ENCODE results near the gene PDE4B. TPM values are rescaled to one million over a fixed set of nuclear protein-coding genes. Genes with fewer than 3 reads are reported as not detected.

PDE4B gene
- total RNA-seq, 2 donors from 2014 or later, result 114 to 132 TPM

DNA sequence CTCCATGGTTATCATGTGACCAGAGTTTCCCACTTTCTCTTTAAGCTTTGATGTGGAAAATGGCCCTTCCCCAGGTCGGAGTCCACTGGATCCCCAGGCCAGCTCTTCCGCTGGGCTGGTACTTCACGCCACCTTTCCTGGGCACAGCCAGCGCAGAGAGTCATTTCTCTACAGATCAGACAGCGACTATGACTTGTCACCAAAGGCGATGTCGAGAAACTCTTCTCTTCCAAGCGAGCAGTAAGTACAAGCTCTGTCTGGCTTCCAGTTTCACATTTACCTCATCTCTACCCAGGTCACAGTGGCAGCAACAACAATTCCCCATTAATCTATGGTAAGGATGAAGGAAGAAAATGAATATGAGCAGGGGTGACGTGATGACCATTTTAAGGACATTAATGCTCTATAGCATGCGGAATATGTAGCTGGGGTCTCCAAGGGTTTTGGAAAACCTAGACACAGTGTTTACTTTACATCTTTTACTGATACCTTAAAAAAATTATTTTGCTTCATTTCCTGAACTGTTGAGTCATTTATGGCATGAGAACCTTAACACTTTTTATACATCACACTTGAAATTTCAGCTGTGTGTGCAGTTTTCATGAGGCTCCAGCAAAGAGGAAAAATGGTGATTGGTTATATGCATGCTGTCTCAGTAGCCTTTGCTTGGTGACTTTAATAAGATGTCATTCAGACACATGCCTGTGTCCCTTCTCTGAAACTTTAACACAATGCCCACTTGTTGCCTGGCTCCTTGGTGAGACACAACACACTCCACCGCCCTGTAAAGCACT is 454.9 kb downstream of the PDE4B start:
- ATAC-seq (peak; percentile 65), DNase-seq (no peak)
- H3K4me1 Mint-ChIP-seq, result peaks cover 35% of the 10 kb centered on the region
- H3K4me3 Mint-ChIP-seq, result peak overlapping the region; percentile 87
- H3K9me3 ChIP-seq (ENCODE audit: control insufficient read depth, low read length, poor library complexity, severe bottlenecking), result no peaks in the 10 kb centered on the region
- H3K36me3 Mint-ChIP-seq (ENCODE audit: low read depth), result no peaks in the 10 kb centered on the region
- no peaks in the 10 kb centered on the region for H3K27me3 Mint-ChIP-seq
- no peak overlapping the region for H3K27ac Mint-ChIP-seq

- Mint-ChIP-seq H3K4me3 (peak overlapping the region; percentile 43), H3K27me3 (no peaks in the 10 kb centered on the region), H3K4me1 (peaks cover 37% of the 10 kb centered on the region), H3K27ac (no peak overlapping the region), H3K36me3 (ENCODE audit: low read depth) (no peaks in the 10 kb centered on the region)
- no peaks in the 10 kb centered on the region for H3K9me3 ChIP-seq (ENCODE audit: control insufficient read depth, low read length, poor library complexity, severe bottlenecking)
- DNase-seq, result no peak
- ATAC-seq, result no peak
Observed at GRCh38 chr1:66248257-66248656, 455.6 kb downstream of the PDE4B start.

DNA sequence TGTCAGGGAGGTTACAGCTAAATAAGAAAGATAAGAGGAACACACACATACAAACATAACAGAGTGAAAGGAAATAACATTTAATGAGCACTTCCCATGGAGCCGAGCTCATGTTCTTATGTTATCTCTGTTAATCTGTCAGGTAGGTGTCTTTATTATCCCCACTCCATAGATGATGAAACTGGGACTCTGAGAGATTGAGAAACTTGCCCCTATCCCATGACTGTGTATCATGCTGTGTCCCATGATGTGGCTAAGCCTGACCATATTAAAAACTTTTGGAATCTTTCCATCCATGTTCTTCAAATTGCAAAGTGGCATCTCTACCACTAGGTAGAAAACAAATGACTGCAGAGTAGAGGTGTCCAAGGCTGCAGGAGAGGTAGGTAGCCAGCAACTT is 456.1 kb downstream of the PDE4B start:
- Mint-ChIP-seq H3K27ac (no peak overlapping the region), H3K4me3 (peak overlapping the region; percentile 43), H3K27me3 (no peaks in the 10 kb centered on the region), H3K4me1 (peaks cover 39% of the 10 kb centered on the region), H3K36me3 (ENCODE audit: low read depth) (no peaks in the 10 kb centered on the region)
- ATAC-seq (no peak), DNase-seq (no peak)
- no peaks in the 10 kb centered on the region for H3K9me3 ChIP-seq (ENCODE audit: control insufficient read depth, low read length, poor library complexity, severe bottlenecking)

DNA sequence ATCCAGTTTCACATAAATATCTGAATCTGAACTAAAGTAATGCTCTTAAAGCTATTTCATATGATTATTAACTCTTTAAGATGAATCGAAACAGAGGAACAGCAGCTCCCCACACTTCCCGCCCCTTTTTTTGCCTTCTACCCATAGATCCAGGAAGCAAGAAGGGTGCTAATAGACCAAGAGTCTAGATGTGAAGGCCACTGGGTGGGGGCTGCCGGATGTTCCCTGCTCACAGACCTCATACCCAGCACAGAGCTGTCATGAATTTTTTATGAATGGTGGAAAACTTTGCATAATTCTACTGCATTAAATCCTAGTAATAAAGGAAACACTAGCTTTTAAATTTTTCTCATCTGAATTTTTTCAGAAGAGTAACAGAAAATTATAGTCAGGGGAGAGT is 457.4 kb downstream of the PDE4B start:
- H3K4me3 Mint-ChIP-seq, result peak overlapping the region; percentile 25
- no peaks in the 10 kb centered on the region for H3K27me3 Mint-ChIP-seq
- DNase-seq, result no peak
- peak overlapping the region; percentile 49 for H3K27ac Mint-ChIP-seq
- no peaks in the 10 kb centered on the region for H3K9me3 ChIP-seq (ENCODE audit: control insufficient read depth, low read length, poor library complexity, severe bottlenecking)
- peaks cover 51% of the 10 kb centered on the region for H3K4me1 Mint-ChIP-seq
- no peak for ATAC-seq
- H3K36me3 Mint-ChIP-seq (ENCODE audit: low read depth), result no peaks in the 10 kb centered on the region

- H3K4me1 Mint-ChIP-seq, result peaks cover 50% of the 10 kb centered on the region
- peaks cover 2% of the 10 kb centered on the region for H3K36me3 Mint-ChIP-seq (ENCODE audit: low read depth)
- DNase-seq (no peak), ATAC-seq (no peak)
- H3K27me3 Mint-ChIP-seq, result no peaks in the 10 kb centered on the region
- H3K4me3 Mint-ChIP-seq, result no peak overlapping the region
- peak overlapping the region; percentile 49 for H3K27ac Mint-ChIP-seq
- no peaks in the 10 kb centered on the region for H3K9me3 ChIP-seq (ENCODE audit: control insufficient read depth, low read length, poor library complexity, severe bottlenecking)
Observed at GRCh38 chr1:66250478-66250877, 457.8 kb downstream of the PDE4B start.

GRCh38 chr1:66251546-66251945 is 458.9 kb downstream of the PDE4B start:
- Mint-ChIP-seq H3K27ac (peak overlapping the region; percentile 93), H3K27me3 (no peaks in the 10 kb centered on the region), H3K36me3 (ENCODE audit: low read depth) (peaks cover 3% of the 10 kb centered on the region), H3K4me1 (peaks cover 41% of the 10 kb centered on the region), H3K4me3 (peak overlapping the region; percentile 52)
- no peaks in the 10 kb centered on the region for H3K9me3 ChIP-seq (ENCODE audit: control insufficient read depth, low read length, poor library complexity, severe bottlenecking)
- DNase-seq, result no peak
- ATAC-seq, result no peak

GRCh38 chr1:66253330-66253921 is 460.7 kb downstream of the PDE4B start:
- H3K4me1 Mint-ChIP-seq, result peaks cover 35% of the 10 kb centered on the region
- H3K36me3 Mint-ChIP-seq (ENCODE audit: low read depth), result peaks cover 3% of the 10 kb centered on the region
- H3K27me3 Mint-ChIP-seq, result no peaks in the 10 kb centered on the region
- no peak overlapping the region for H3K4me3 Mint-ChIP-seq
- no peak overlapping the region for H3K27ac Mint-ChIP-seq
- ATAC-seq (peak; percentile 88), DNase-seq (no peak)
- H3K9me3 ChIP-seq (ENCODE audit: control insufficient read depth, low read length, poor library complexity, severe bottlenecking), result no peaks in the 10 kb centered on the region

- Mint-ChIP-seq H3K27ac (peak overlapping the region; percentile 85), H3K4me3 (no peak overlapping the region), H3K4me1 (peaks cover 31% of the 10 kb centered on the region)
Observed at GRCh38 chr1:66254785-66255184, 462.1 kb downstream of the PDE4B start.

DNA sequence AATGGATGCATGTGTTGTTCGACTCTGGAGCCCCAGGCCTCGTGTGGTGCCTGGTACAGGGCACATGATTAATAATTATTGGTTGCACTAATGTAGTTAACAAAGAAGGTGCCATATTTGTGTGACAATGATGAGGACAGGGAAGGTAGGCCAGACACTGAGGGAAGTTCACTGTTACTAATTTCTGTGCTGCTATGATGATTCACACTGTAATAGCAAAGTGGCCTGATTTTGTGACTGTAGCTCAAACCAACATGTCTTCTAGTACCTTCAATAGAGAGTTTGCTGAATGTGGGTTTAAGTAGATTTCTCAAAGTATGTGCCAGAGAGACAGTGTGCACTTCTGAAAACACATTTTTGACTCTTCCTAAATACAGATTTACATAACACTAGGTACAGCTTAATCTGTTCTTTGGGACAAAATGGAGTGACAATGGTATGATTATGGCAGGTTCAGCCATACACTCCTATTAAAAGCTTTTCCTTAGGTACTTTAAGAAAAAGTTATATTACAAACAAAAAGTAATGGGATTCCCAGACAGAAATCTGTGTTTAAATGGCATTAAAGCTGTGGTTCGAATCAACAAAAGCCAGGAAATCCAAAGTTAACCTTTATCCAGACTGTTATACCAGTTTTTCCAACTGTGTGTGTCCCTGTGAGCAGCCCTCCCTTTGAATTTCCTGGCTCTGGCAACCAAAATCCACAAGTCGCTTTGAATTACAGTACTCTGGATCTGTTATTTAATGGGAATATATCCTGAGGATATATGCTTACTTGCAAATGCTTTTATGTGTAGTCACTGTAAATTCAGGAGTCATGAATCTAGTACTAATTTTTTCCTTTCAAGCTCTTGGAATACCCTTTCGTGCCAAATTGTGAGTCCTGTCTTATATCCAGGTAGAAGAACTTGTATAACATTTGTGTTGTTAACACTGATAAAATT is 464.2 kb downstream of the PDE4B start:
- no peak for DNase-seq
- ATAC-seq, result no peak
- H3K9me3 ChIP-seq (ENCODE audit: control insufficient read depth, low read length, poor library complexity, severe bottlenecking), result no peaks in the 10 kb centered on the region
- peaks cover 3% of the 10 kb centered on the region for H3K36me3 Mint-ChIP-seq (ENCODE audit: low read depth)
- H3K4me1 Mint-ChIP-seq, result peaks cover 37% of the 10 kb centered on the region
- no peak overlapping the region for H3K4me3 Mint-ChIP-seq
- H3K27me3 Mint-ChIP-seq, result no peaks in the 10 kb centered on the region
- H3K27ac Mint-ChIP-seq, result no peak overlapping the region

More at GRCh38 chr1:66254785-66255184, 462.1 kb downstream of the PDE4B start:
- ATAC-seq (no peak), DNase-seq (no peak)
- Mint-ChIP-seq H3K27me3 (no peaks in the 10 kb centered on the region), H3K36me3 (ENCODE audit: low read depth) (peaks cover 3% of the 10 kb centered on the region)
- H3K9me3 ChIP-seq (ENCODE audit: control insufficient read depth, low read length, poor library complexity, severe bottlenecking), result no peaks in the 10 kb centered on the region

DNA sequence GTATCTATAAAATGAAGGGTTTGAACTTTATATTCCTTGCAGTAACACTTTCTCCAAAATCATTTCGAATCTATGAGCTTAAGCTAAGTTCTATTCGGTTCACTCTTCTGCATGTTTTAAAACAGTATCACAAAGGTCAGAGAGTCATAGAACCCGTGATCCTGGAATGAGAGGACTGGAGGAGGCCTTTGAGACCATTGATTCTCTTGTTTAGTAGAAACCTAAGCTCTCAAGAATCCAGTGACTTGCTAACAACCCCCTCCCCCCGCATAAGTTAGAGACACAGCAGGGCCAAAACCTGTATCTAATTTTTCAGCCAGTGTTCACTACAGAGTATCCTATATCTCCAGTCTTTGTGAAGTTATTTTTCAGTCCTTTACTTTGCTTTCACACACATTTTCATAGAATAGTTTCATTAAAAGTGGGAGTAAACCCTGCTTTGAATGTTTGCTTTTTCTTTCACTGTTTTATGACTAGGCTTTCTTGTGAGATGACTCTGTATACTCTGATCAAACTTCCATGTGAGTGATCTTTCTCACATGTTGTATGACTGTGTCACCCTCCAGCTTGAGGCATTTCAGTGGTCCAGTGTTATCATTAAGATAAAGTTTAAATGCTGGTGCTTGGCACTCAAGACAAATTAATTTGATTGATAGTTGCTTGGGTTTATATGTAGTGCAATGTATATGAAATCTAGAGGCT is 465.9 kb downstream of the PDE4B start:
- Mint-ChIP-seq H3K4me1 (peaks cover 31% of the 10 kb centered on the region), H3K27ac (no peak overlapping the region)

DNA sequence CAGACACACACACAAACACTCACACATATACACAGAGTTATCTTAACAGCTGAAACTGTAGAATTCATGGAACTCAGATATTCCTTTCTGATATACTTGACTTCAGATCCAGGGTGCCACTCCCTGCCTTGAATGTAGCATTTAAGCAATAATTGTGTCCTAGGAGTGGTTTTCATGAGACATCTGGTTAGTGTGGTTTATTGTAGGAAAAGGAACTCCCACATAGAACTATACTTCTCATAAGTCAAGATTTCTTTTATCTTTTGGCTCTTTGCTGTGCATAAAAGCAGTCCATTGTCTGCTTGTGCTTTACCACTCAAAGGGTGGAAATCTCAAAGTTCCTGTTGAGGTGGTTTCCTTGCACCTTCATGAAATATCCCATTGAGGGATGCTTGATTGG is 468.7 kb downstream of the PDE4B start:
- Mint-ChIP-seq H3K4me3 (no peak overlapping the region), H3K27me3 (no peaks in the 10 kb centered on the region), H3K27ac (no peak overlapping the region), H3K4me1 (peaks cover 18% of the 10 kb centered on the region), H3K36me3 (ENCODE audit: low read depth) (no peaks in the 10 kb centered on the region)
- H3K9me3 ChIP-seq (ENCODE audit: control insufficient read depth, low read length, poor library complexity, severe bottlenecking), result no peaks in the 10 kb centered on the region
- DNase-seq (no peak), ATAC-seq (no peak)

More for the DNA sequence above, 465.9 kb downstream of the PDE4B start:
- Mint-ChIP-seq H3K27me3 (no peaks in the 10 kb centered on the region), H3K4me3 (no peak overlapping the region), H3K36me3 (ENCODE audit: low read depth) (peaks cover 3% of the 10 kb centered on the region)
- H3K9me3 ChIP-seq (ENCODE audit: control insufficient read depth, low read length, poor library complexity, severe bottlenecking), result no peaks in the 10 kb centered on the region
- no peak for DNase-seq
- no peak for ATAC-seq

- Mint-ChIP-seq H3K4me1 (peaks cover 18% of the 10 kb centered on the region), H3K27me3 (no peaks in the 10 kb centered on the region), H3K27ac (no peak overlapping the region), H3K36me3 (ENCODE audit: low read depth) (no peaks in the 10 kb centered on the region), H3K4me3 (no peak overlapping the region)
- ATAC-seq (no peak), DNase-seq (no peak)
- no peaks in the 10 kb centered on the region for H3K9me3 ChIP-seq (ENCODE audit: control insufficient read depth, low read length, poor library complexity, severe bottlenecking)
Observed at GRCh38 chr1:66262208-66262963, 469.7 kb downstream of the PDE4B start.

All from T-helper 17 cell (primary cell).